ENCODE results near the gene METTL23. TPM values are rescaled to one million over a fixed set of nuclear protein-coding genes. Genes with fewer than 3 reads are reported as not detected.

The METTL23 gene
- polyA plus RNA-seq, 1 experiment = 54.4 TPM

DNA sequence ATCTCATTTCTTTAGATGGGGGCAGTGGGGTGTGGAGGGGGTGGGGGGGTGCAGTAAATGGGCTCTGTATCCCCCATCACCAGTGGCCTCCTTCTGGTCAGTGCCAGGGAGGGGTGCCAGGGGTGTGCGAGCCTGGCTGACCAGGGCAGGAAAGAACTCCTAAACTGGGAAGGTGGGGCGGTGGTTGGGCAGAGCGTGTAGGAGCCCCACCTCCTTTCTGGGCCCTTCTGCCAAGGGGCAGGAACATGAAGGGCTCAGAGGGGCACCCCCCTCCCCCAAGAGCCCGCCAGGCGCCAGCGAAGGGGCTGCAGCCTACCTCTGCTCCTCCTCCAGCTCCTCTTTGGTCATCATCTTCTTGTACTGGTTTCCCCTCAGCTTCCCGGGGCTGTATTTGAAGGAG lies 41.9 kb upstream of the METTL23 start:
- H3K27me3 ChIP-seq (ENCODE audit: control insufficient read depth, insufficient read depth, low read length) = no peaks in the 10 kb centered on the region
- no peak for DNase-seq (ENCODE audit: low read depth, low spot score)
- no peak overlapping the region for H3K4me3 ChIP-seq (ENCODE audit: low read depth, low read length)
- ChIA-PET CTCF (interaction anchor here (1.5 kb wide), 1 partner anchor 127 kb away, joined by 3 read pairs; no protein-coding TSS in a partner anchor), POLR2A (interaction anchor here (0.6 to 0.8 kb wide), 3 partner anchors 11 to 102 kb away, joined by 3 to 8 read pairs (median 5); no protein-coding TSS in a partner anchor)
- H3K9me3 ChIP-seq (ENCODE audit: control insufficient read depth, insufficient read depth, low read length) = no peaks in the 10 kb centered on the region
- no peak overlapping the region for H3K27ac ChIP-seq (ENCODE audit: low read depth, low read length)
- TF ChIP-seq, protein P1, sequence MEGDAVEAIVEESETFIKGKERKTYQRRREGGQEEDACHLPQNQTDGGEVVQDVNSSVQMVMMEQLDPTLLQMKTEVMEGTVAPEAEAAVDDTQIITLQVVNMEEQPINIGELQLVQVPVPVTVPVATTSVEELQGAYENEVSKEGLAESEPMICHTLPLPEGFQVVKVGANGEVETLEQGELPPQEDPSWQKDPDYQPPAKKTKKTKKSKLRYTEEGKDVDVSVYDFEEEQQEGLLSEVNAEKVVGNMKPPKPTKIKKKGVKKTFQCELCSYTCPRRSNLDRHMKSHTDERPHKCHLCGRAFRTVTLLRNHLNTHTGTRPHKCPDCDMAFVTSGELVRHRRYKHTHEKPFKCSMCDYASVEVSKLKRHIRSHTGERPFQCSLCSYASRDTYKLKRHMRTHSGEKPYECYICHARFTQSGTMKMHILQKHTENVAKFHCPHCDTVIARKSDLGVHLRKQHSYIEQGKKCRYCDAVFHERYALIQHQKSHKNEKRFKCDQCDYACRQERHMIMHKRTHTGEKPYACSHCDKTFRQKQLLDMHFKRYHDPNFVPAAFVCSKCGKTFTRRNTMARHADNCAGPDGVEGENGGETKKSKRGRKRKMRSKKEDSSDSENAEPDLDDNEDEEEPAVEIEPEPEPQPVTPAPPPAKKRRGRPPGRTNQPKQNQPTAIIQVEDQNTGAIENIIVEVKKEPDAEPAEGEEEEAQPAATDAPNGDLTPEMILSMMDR (IDR thresholded peaks at IDR 0.05; ENCODE audit: low read depth, low read length) = no peak

DNA sequence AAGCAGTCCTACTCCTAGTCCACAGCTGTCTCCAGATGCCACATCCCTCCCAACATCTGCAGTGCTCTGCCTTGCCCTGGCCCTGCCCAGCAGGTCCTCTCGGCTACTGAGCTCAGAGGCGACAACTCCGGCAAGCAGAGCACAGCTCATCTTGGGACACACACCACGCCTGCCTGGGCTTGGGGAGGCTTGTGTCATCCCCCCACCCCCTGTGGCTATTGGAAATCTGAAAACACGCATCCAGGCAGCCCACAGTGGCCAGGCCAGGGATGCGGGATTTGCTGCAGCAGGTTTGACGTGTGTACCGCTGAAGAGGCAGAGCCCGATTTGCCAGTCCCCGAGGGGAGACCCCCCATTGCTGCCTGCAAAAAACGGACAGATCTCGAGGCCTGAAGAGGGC lies 41.3 kb upstream of the METTL23 start:
- H3K9me3 ChIP-seq (ENCODE audit: control insufficient read depth, insufficient read depth, low read length) = no peaks in the 10 kb centered on the region
- POLR2A ChIA-PET = interaction anchor here (0.6 kb wide), 1 partner anchor 10 kb away, joined by 3 read pairs; no protein-coding TSS in a partner anchor
- TF ChIP-seq, protein P1 (IDR thresholded peaks at IDR 0.05; ENCODE audit: low read depth, low read length) = no peak
- H3K27me3 ChIP-seq (ENCODE audit: control insufficient read depth, insufficient read depth, low read length) = no peaks in the 10 kb centered on the region
- CTCF ChIA-PET = no interaction called here
- no peak overlapping the region for H3K4me3 ChIP-seq (ENCODE audit: low read depth, low read length)
- no peak for DNase-seq (ENCODE audit: low read depth, low spot score)
- peak overlapping the region; percentile 21 for H3K27ac ChIP-seq (ENCODE audit: low read depth, low read length)

DNA sequence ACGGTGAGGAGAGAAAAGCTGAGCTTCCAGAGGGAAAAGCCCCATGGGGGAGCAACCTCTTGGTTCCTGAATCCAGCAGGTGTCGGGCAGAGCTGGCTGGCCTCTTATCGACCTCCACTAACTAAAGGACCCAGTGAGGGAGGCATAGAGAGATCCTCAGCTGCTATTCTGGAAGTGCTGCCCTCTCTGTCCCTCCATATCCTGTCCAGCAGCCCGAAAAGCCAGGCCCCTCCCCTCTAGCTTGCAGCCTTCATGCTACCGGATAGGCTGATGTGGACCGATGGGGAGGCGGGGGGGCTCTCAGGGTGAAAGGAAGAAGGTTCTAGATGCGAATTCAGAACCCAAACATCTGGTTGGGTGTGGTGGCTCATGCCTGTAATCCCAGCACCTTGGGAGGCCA lies 40.8 kb upstream of the METTL23 start:
- Histone ChIP-seq H3K9me3 (ENCODE audit: control insufficient read depth, insufficient read depth, low read length) (no peaks in the 10 kb centered on the region), H3K27me3 (ENCODE audit: control insufficient read depth, insufficient read depth, low read length) (no peaks in the 10 kb centered on the region), H3K4me3 (ENCODE audit: low read depth, low read length) (no peak overlapping the region), H3K27ac (ENCODE audit: low read depth, low read length) (no peak overlapping the region)
- no peak for DNase-seq (ENCODE audit: low read depth, low spot score)
- ChIA-PET POLR2A (no interaction called here), CTCF (no interaction called here)
- TF ChIP-seq, protein P1 (IDR thresholded peaks at IDR 0.05; ENCODE audit: low read depth, low read length) = no peak

DNA sequence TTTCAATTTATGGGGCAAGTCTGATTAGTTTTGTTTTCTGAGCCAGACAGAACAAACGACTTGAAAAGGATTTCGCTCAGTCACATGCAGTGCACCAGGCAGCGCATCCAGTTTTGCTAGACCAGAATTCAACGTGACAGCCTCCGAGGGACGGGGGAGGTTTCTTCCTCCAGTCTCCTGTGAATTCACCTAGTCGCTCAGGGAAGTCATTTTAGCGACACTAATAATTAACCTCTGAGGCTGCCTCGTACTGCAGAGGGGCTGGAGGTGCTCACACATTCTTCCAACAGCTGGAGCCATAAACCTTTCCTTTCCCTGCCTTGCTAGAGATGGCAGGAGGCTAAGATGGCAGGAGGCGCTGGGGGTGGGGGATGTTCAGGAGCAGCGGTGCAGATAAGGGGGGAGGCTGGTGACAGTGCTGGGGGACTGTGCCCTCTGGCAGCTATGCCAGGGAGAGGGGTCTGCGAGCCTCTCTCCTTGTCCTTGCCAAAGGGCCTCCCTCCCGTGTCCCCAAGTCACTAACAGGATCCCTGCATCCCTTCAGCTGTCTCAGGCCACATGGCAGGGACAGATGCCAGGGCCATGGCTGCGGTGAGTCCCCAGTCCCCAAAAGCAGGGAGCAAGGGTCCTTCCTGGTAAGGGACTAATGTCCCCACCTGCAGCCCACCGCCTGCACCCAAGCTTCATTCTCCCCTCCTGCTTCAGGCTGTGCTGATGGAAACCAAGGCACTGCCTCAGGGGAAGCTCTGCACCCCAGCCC lies 39.9 kb upstream of the METTL23 start:
- Histone ChIP-seq H3K27me3 (ENCODE audit: control insufficient read depth, insufficient read depth, low read length) (no peaks in the 10 kb centered on the region), H3K27ac (ENCODE audit: low read depth, low read length) (no peak overlapping the region), H3K9me3 (ENCODE audit: control insufficient read depth, insufficient read depth, low read length) (no peaks in the 10 kb centered on the region), H3K4me3 (ENCODE audit: low read depth, low read length) (no peak overlapping the region)
- POLR2A ChIA-PET = interaction anchor here (0.5 to 0.6 kb wide), 2 partner anchors 15 to 39 kb away, joined by 3 read pairs; no protein-coding TSS in a partner anchor
- CTCF ChIA-PET = no interaction called here
- no peak for DNase-seq (ENCODE audit: low read depth, low spot score)
- TF ChIP-seq, protein P1 (IDR thresholded peaks at IDR 0.05; ENCODE audit: low read depth, low read length) = no peak

Data from AG04450 (cell line).